GM20431 (cell line): ENCODE data around the gene GLOD4.
"Not testable (repeated sequence)": the region's sequence is repeated elsewhere in the genome, so short reads cannot be mapped to it uniquely, and the experiment has no call there.

Source experiments
- in situ Hi-C: fragments of 300-500 bp; cut with MseI, MboI; formaldehyde crosslinking; loops from one replicate; pipeline ENCODE4 v1.15.0; 2020; ENCODE audit warnings: low sequenced_read_pairs; ENCODE audit not compliant: unreplicated experiment

GLOD4 gene, protein sequence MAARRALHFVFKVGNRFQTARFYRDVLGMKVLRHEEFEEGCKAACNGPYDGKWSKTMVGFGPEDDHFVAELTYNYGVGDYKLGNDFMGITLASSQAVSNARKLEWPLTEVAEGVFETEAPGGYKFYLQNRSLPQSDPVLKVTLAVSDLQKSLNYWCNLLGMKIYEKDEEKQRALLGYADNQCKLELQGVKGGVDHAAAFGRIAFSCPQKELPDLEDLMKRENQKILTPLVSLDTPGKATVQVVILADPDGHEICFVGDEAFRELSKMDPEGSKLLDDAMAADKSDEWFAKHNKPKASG

DNA sequence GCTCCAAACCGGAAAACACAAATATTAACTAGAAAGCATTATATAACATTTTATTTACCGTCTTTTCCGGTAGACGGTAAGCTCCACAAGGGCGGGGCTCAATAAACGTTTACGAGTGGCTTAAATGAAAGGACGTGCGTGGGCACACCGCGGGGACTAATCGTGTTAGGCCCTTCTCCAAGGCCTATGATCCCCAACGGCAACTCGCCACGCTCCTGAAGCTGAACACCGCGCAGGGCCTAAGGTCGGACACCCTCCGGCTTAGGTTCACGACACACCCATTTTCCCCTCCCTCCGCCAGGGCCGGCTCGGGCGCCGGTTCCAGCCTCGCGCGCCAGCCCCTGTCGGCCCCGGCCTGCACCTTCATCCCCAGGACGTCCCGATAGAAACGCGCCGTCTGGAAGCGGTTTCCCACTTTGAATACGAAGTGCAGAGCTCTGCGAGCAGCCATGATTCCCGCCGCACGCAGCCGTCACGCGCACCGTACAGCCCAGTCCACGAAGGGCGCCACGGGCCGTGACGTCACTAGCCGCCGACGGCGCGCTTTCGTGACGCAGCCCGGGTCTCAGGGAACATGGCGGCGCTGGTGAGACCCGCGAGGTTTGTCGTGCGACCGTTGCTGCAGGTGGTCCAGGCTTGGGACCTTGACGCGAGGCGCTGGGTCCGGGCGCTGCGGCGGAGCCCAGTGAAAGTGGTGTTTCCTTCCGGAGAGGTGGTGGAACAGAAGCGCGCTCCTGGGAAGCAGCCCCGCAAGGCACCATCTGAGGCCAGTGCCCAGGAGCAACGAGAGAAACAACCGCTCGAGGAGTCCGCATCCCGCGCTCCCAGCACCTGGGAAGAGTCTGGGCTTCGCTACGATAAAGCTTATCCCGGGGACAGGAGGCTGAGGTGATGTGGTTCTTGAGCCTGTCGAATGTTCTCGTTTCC is at the start of gene GLOD4, which contains the start of gene MRM3:
Gene GLOD4, minus strand, starts transcription at position 476 of the 927 bp plus-strand sequence. Its CDS starts 25 bp downstream, at position 451.
Gene MRM3, plus strand, starts transcription at position 549 of the 927 bp plus-strand sequence. Its CDS starts 26 bp downstream, at position 575.
- in situ Hi-C loops = no loop called here

DNA sequence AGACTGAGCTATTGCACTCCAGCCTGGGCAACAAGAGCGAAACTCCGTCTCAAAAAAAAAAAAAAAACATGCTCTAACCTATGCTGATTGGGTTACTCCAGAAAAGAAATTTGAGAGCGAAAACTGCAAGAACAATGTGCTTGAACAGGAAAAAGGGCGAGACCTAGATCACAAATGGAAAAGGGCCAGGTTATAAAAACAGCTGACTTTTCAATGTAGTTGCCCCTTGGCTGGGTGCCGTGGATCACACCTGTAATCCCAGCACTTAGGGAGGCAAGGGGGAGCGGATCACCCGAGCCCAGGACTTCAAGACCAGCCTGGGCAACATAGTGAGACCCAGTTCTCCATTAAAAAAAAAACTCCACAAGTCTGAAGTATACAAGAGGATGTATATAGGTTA is 48.9 kb upstream of the GLOD4 start:
- in situ Hi-C loops = no loop called here

DNA sequence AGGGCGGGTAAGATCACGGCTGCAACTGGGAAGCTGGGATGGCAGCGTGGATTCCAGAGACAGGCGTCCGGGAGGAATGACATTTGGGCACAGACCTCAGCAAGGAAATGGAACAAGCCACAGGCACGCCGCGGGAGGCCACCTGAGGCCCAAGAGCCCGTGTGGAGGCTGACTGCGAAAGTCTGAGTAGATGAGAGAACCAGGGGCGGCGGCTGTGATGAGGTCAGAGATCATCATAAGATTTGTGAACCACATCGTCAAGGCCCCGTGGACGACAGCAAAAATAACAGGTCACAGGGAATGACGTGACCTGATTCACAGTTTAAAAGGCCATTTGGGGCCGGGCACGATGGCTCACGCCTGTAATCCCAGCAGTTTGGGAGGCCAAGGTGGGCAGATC is 48.3 kb upstream of the GLOD4 start:
- in situ Hi-C loops = no loop called here

DNA sequence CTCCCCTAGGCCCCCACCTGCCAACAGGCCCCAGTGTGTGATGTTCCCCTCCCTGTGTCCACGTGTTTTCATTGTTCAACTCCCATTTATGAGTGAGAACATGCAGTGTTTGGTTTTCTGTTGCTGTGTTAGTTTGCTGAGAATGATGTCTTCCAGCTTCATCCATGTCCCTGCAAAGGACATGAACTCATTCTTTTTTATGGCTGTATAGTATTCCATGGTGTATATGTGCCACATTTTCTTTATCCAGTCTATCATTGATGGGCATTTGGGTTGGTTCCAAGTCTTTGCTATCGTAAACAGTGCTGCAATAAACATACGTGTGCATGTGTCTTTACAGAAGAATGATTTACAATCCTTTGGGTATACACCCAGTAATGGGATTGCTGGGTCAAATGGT is 47.5 kb upstream of the GLOD4 start:
- in situ Hi-C loops = not testable (repeated sequence)

DNA sequence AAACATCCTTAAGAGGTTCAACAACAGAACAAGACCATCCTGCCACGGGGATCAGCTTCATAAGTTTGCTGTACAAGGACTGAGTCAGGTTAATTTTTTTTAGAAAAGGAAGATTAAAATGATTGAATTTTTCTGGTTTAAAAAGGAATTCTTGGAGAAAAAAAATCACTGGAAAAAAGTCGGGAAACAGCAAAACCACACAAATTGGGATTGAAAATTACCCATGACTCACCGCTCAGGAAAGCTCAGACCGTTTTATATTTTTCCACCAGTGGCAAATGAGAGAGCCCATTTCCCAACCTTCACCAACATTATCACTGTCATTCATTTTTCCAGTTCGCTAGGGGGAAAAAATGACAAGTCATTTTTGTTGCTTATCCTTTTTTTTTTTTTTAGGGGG is 46.7 kb upstream of the GLOD4 start:
- in situ Hi-C loops = no loop called here

DNA sequence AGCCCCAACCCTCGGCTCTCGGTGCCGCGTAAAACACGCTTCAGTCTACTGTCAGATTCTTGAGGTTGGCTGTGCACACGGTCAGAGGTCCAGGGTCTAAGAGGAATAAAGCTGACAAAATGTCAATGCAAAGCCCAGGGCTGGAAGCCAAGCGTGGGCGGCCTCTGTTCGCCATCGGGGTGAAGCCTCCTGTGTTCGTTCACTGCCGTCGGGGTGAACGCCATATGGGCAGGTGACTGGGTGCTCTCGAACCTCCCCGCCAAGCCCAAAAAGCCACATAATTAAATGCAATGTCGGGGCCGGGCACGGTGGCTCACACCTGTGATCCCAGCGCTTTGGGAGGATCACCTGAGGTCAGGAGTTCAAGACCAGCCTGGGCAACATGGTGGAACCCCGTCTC is 44.7 kb upstream of the GLOD4 start:
- in situ Hi-C loops = no loop called here

DNA sequence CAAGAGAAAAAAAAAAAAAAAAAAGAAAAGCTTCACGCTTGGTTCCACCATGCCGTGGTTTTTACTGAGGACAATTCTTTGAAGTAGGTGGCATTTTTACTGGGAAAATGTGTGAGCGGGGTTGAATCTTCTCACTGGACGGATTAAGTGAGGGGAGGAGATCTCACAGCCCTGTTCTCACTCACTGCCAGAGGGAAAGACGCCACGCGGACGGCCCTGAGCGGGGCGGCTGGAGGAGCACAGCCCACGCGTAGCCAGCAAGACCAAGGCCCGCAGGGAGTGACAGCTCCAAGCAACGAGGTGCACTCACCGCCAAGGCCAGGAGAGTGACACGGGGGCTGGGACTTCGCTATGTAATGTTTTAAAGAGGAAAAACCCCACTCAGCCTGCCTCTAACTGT is 43.1 kb upstream of the GLOD4 start:
- in situ Hi-C loops = no loop called here

DNA sequence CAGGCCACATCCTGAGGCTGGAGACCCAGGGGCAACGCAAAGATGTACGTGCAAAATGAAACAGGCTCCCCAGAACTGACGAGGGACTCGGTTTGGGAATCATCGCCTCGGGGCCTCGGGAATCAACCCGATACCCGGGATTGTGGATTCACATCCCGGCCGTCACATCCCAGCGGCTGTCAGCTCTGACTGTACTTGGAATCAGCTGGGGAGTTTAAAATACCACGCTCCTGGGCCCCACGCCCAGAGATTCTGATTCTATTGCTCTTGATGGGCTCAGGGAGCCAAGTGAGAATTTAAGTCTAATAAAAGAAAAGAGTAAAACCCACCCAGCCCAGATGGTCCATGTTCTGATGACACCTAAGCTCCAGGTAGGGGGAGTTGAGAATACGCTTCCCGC is 42.3 kb upstream of the GLOD4 start:
- in situ Hi-C loops = no loop called here

DNA sequence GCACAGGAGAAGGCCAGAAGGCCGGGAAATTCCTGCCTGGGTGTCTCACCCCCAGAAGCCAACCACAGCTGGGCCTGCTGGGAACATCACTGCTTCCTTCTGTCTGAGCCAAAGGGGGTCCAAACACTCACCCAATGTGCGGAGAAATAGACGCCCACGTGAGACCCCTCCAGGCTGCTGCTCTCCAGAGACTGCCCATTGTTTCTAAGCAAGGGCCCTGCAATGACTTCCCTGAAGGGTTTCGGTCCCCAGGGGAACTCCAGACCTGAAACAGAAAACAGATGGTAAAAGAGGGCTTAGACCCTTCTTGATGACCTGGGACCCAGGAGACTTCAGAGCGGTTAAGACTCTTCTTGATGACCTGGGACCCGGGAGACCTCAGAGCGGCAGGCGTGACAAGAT is 41.4 kb upstream of the GLOD4 start:
- in situ Hi-C loops = no loop called here

DNA sequence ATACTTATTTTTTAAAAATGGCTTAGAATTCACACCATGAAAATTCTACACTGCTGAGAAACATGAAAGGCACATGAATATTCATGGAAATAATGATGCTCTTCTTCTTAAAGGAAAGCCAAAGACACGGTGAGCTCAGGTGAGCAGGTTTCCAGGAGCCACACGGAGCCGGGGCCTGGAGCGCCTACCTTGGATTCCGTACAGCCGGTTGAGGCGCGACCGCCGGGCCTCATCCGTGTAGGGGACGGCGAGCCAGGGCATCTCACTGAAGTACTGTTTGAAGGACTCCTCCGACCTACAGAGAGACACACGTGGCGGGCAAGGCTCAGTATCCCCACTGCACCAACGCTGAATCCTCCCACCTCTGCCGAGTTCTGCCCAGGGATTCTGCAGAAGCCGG is 37.2 kb upstream of the GLOD4 start:
- in situ Hi-C loops = no loop called here

DNA sequence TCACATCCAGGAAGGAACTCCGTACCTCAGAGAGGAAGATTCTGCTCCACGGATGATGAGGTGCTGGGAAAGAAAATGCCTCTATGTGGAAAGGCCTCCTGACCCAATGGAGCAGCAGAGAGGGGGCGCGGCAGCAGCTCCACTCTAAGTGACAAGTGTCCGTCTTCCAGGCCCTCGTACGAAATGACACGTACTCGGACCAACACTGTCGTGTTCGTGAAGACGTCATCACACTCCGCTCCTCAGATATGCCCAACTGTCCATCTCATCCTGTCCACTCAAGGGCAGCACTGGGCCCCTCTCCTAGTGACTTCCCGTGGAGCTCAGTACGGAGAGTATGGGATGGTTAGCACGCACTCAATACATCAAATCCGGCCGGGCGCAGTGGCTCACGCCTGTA is 32.3 kb upstream of the GLOD4 start:
- in situ Hi-C loops = no loop called here

DNA sequence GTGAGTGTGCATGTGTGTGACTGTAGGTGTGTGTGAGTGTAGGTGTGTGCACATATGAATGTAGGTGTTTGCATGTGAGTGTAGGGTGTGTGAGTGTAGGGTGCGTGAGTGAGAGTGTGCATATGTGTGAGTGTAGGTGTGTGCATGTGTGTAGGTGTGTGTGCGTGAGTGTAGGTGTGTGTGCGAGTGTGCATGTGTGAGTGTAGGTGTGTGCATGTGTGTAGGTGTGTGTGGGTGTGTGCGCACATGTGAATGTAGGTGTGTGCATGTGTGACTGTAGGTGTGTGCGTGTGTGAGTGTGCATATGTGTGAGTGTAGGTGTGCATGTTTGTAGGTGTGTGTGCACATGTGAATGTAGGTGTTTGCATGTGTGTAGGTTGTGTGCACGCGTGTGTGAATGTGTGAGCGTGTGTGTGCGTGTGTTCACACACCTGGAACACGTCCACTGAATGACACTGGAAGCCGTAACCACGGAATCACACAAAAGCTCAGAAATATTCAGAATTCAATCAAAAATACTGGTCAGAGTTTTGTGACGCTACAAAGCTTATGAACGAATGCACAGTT is 30.6 kb upstream of the GLOD4 start:
- in situ Hi-C loops = no loop called here

DNA sequence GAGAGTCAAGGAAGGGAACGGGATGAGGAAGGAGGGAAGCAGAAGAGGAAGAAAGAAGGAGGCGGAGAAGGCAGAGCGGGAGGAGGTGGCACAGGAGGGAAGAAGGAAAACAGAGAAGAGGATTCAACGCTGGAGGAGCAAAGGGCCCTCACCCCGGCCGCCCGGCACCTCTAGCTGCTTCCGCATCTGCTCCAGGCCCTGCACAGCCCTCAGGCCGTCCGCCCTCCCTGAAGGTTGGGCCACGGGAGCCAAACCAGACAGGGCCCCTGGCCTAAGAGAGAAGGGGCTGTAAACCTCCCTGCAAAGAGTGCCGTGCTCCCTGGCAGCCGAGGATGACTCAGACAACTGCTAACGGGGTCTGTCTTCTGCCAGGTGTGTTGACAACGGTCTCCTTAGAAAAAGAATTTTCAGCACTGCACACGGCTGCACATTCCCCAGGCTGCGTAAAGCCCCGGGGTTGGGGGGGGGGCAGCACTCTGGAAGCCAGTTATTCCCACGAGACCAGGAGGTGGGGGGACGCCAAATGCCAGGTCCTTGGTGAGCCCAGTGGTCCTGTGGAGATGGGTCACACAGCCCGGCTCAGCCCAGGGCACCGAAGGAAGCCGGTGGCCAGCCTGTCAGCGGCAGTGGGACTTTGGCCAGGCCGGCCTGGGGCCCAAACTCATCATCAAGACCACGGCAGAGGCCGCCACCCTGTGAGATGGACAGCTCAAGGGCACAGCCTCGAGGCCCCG is 29.1 kb upstream of the GLOD4 start:
- in situ Hi-C loops = no loop called here

DNA sequence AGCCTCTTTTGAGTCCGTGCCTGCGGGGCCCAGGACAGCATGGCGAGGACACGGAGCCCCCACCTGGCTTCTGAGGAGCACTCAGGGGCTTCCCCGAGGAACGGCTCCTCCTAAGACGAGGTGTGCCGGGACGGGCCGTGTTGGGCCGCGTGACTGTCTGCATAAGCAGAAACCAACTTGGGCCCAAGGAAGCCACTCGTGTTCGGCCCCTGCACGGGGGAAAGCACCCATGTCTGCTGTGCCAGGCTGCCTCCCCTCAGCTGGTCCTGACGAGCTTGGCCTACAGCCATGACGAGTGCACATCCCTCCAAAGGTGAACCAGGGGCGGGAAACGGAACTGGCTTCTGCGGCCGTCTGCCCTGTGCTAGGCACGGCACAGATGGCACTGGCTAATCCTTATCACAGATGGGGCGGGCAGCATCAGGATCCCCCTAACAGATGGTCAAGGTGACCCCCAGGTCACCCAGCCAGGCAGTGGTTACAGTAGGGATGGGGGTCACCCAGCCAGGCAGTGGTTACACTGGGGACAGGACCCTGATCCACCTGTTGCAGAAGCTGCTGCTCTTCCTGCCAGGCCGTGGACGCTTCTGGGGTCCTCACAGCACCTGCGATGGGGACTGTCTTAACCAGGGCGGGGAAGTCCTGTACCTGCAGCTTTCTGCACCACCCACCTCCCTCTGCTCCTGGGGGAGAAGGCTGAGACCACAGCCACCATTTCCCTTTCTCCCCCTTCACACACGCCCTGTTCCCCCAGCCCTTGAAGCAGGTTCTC is 25.6 kb upstream of the GLOD4 start:
- in situ Hi-C loops = no loop called here

DNA sequence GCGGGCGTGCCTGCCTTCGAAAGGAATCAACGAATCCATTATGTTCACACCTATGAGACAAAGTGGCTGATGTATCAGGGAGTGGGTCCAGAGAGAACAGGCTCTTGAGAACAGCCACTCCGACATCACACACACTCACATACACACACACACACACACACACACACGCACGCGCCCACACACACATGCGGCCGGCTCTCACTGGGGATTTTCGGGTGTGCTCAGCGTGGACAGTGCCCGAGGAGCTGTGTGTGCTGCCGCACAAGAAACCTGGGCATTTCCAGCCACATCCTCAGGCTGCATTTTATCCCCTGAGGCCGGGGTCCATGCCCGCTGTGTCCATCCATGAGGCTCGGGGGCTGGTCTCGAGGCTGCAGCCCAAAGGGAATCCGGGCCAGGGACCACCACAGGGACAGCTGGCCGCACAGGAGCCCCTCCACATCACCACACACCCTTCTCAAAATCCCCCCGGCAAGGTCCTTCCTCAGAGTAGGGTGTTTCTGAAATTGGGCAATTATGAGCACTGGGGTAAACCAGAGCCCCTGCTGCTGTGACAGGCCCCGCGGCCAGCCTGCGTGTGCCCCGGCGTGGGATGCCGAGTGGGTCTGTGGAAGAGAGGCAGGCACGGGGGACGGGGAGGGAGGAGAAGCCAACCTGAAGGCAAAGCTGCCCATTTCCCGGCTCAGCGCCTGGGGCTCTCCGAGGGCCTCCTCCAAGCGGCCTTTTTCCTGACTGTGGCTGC is 24.9 kb upstream of the GLOD4 start:
- in situ Hi-C loops = no loop called here

DNA sequence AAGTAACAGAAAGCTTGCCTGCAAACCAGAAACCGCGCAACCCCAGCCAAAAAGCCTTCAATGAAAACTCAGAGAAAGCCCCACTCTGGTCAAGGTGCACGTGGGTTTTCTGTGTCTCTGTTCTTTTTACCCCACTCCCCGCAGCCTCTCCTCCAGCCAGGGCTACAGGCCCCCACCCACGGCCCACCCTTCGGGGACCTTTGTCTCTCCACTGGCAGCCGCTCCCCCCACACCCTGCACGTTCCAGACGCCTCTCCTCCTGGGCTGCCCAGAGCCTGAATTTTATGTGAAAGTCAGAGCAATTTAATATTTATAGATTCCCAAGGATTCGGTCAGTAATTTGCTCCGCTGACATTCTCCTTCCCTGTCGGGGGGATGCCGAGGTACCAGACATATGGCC is 24.3 kb upstream of the GLOD4 start:
- in situ Hi-C loops = no loop called here

DNA sequence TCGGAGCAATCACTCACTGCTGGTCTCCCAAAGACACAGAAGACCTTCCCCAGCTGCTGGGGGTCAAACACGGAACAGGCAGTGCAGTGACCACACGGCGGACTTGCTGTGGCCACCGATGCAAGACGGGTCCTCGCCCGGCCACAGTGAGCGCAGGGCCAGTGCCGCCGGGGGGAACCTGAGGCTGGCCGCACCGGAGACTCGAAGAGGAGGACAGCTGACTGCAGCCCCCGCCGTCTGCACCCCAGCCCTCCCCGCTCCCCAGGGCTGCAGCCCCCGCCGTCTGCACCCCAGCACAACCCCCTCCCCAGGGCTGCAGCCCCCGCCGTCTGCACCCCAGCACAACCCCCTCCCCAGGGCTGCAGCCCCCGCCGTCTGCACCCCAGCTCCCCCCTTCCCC is 23.8 kb upstream of the GLOD4 start:
- in situ Hi-C loops = not testable (repeated sequence)

DNA sequence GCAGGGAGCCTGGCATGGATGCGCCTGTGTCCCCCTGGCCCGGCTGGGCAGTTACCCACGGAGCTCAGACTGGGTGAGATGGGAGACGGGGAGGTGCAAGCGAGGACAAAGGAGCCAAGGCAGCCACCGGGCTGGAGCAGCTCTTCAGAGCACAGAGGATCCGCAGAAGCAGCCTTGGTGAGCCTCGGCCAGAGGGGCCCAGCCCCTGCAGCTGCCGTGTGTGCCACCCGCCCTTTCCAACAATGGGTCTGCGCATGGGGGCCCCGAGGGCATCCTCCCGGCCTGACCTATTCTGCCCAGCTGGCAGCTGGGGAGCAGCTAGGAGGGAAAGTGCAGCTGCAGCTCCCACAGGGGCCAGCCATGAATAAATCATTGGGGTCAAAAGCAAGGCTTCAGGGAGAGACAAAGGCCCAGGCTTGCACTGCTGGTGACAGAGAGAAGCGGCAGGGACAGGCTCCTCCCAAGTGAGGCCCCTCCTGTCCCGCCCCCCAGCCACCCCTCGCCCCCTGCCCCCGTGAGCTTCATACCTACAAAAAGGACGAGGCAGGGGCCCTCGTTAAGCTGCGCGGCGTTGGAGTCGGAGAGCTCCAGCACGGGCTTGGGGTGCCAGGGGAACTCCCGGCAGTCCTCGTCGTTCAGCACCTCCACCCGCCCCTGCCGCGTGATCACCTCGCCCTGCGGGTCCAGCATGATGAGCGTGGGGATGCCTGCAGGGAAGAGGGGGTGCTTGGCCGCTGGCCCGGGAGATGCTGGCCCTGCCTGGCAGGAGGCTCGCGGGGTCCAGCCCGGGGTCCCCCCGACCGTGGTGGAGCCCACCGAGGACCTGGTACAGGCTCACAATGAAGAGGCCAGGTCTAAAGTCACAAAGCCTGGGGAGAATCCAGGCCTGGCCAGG is 22.7 kb upstream of the GLOD4 start:
- in situ Hi-C loops = no loop called here
